Measurements from ENCODE around the gene SMOC1. TPM values are rescaled to one million over a fixed set of nuclear protein-coding genes. Genes with fewer than 3 reads are reported as not detected.

Gene SMOC1
- total RNA-seq, 2 donors from 2014 or later, result 25.2 to 29.8 TPM

GRCh38 chr14:70050136-70050535 lies 170.9 kb downstream of the SMOC1 start:
- no peak for ATAC-seq (ENCODE audit: insufficient number of reproducible peaks, low FRiP score, low read depth)
- DNase-seq (ENCODE audit: low spot score), result no peak

DNA sequence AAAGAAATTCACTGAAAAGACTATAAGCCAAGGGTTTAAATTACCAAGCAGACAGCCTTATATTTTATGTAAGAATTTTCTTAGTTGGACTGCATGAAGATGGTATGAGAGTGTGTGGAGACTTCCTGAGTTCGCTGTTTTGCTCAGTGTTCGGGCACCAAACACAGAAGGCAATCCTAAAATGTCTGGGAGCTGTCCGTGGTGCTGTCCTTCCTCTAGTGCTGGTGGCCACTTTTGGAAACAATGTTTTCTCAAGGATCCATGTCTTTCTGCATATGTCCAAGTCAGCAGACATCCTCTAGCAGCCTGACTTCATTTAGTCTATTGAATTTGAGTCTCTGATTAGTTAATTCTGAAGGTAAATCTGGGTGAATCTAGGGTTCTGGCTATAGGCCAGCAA lies 173.8 kb downstream of the SMOC1 start:
- Histone ChIP-seq H3K4me3 (no peak overlapping the region), H3K9me3 (no peaks in the 10 kb centered on the region), H3K4me1 (ENCODE audit: control insufficient read depth in 1 of 2, low read depth in 2 of 2) (no peaks in the 10 kb centered on the region), H3K36me3 (no peaks in the 10 kb centered on the region), H3K27me3 (replicated peaks; ENCODE audit: insufficient read depth) (no peaks in the 10 kb centered on the region), H3K27ac (no peak overlapping the region)
- ATAC-seq (ENCODE audit: insufficient number of reproducible peaks, low FRiP score, low read depth) (no peak), DNase-seq (ENCODE audit: low spot score) (no peak)
- TF ChIP-seq, protein P1, sequence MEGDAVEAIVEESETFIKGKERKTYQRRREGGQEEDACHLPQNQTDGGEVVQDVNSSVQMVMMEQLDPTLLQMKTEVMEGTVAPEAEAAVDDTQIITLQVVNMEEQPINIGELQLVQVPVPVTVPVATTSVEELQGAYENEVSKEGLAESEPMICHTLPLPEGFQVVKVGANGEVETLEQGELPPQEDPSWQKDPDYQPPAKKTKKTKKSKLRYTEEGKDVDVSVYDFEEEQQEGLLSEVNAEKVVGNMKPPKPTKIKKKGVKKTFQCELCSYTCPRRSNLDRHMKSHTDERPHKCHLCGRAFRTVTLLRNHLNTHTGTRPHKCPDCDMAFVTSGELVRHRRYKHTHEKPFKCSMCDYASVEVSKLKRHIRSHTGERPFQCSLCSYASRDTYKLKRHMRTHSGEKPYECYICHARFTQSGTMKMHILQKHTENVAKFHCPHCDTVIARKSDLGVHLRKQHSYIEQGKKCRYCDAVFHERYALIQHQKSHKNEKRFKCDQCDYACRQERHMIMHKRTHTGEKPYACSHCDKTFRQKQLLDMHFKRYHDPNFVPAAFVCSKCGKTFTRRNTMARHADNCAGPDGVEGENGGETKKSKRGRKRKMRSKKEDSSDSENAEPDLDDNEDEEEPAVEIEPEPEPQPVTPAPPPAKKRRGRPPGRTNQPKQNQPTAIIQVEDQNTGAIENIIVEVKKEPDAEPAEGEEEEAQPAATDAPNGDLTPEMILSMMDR (IDR thresholded peaks at IDR 0.05), result no peak

More at GRCh38 chr14:70050136-70050535, 170.9 kb downstream of the SMOC1 start:
- no peaks in the 10 kb centered on the region for H3K36me3 ChIP-seq
- no peaks in the 10 kb centered on the region for H3K4me1 ChIP-seq (ENCODE audit: control insufficient read depth in 1 of 2, low read depth in 2 of 2)
- no peaks in the 10 kb centered on the region for H3K27me3 ChIP-seq (replicated peaks; ENCODE audit: insufficient read depth)
- H3K4me3 ChIP-seq, result no peak overlapping the region
- no peaks in the 10 kb centered on the region for H3K9me3 ChIP-seq
- no peak overlapping the region for H3K27ac ChIP-seq
- TF ChIP-seq, protein P1 (IDR thresholded peaks at IDR 0.05), result no peak

DNA sequence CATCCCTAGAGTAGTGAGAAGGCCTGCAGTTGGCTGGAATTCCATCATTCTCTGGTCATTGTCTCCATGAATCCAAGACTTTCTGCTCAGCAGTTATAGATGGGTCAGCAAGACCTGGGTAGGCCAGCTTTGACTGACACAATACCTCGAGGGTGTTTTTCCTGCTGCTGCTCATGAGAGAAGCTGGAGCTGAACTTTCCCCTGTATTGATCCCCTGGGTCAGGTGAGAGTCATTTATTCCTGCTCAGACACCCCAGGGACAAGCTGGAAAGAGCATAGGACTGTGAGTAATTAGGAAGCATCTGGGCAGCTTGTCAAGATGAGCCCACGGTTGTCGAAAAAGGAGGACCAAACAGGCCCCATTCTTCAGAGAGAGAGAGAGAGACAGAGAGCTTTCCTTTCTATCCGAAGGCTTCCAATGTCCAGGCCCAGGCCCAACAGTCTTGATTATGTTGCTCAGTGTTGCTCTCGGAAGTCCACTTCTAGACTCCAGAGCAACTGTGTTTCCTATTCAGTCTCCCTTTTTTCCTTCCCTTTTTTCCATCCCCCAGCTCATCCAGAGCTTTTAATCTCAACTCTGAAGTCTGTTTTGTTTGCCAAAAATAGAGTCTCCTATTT lies 178.4 kb downstream of the SMOC1 start:
- H3K27ac ChIP-seq, result no peak overlapping the region
- TF ChIP-seq, protein P1 (IDR thresholded peaks at IDR 0.05), result no peak
- no peak for ATAC-seq (ENCODE audit: insufficient number of reproducible peaks, low FRiP score, low read depth)

DNA sequence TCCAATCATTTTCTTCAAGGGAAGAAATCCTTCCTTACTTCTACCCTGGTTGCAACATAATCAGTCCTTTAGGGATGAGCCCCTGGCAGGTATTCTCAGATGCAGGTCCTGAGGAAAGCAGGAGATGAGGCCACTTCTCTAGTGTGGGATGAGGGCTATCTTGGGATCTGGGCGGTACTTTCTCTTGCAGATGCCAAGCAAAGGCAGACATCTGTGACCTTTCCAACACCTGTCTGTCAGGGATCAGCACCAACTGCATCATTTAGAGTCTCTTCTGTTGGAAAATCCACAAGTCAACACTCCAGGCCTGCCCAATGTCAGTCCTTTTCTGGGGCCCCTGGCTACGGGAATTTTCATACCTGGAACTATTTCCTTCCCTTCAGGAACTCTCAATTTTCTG lies 180.3 kb downstream of the SMOC1 start:
- DNase-seq (ENCODE audit: low spot score) (no peak), ATAC-seq (ENCODE audit: insufficient number of reproducible peaks, low FRiP score, low read depth) (no peak)

More for the DNA sequence above, 178.4 kb downstream of the SMOC1 start:
- Histone ChIP-seq H3K4me1 (ENCODE audit: control insufficient read depth in 1 of 2, low read depth in 2 of 2) (no peaks in the 10 kb centered on the region), H3K36me3 (no peaks in the 10 kb centered on the region), H3K9me3 (no peaks in the 10 kb centered on the region), H3K4me3 (no peak overlapping the region), H3K27me3 (replicated peaks; ENCODE audit: insufficient read depth) (no peaks in the 10 kb centered on the region)
- no peak for DNase-seq (ENCODE audit: low spot score)

GRCh38 chr14:70061108-70061507 lies 181.9 kb downstream of the SMOC1 start:
- DNase-seq (ENCODE audit: low spot score), result no peak
- Histone ChIP-seq H3K9me3 (no peaks in the 10 kb centered on the region), H3K36me3 (no peaks in the 10 kb centered on the region), H3K4me3 (no peak overlapping the region), H3K4me1 (ENCODE audit: control insufficient read depth in 1 of 2, low read depth in 2 of 2) (no peaks in the 10 kb centered on the region), H3K27ac (no peak overlapping the region), H3K27me3 (replicated peaks; ENCODE audit: insufficient read depth) (no peaks in the 10 kb centered on the region)
- no peak for ATAC-seq (ENCODE audit: insufficient number of reproducible peaks, low FRiP score, low read depth)
- TF ChIP-seq, protein P1 (IDR thresholded peaks at IDR 0.05), result no peak

More for the DNA sequence above, 180.3 kb downstream of the SMOC1 start:
- Histone ChIP-seq H3K36me3 (no peaks in the 10 kb centered on the region), H3K4me3 (no peak overlapping the region), H3K27me3 (replicated peaks; ENCODE audit: insufficient read depth) (no peaks in the 10 kb centered on the region), H3K9me3 (no peaks in the 10 kb centered on the region), H3K27ac (no peak overlapping the region), H3K4me1 (ENCODE audit: control insufficient read depth in 1 of 2, low read depth in 2 of 2) (no peaks in the 10 kb centered on the region)
- TF ChIP-seq, protein P1 (IDR thresholded peaks at IDR 0.05), result no peak

Data from thoracic aorta (tissue), 2 donors.